Vagina (tissue), 2 donors: ENCODE data around the gene CTBS. TPM values are rescaled to one million over a fixed set of nuclear protein-coding genes. Genes with fewer than 3 reads are reported as not detected.
"Not testable (repeated sequence)": the region's sequence is repeated elsewhere in the genome, so short reads cannot be mapped to it uniquely, and the experiment has no call there.

Experiments used
- DNase-seq, 2 donors: peaks; one replicate each; pipeline ENCODE4 v3.0.0-alpha.2; 2017; ENCODE audit errors: extremely low spot score in 2 of 2
- H3K27ac ChIP-seq: fragments of 200-600 bp; sonication (generic); one replicate; pipeline ENCODE4 v1.5.1; 2019
- H3K27me3 ChIP-seq: fragments of 200-600 bp; sonication (generic); one replicate; pipeline ENCODE4 v1.5.1; 2019
- H3K36me3 ChIP-seq, 2 donors: fragments of 200-600 bp; sonication (generic); one replicate each; pipeline ENCODE4 v1.5.1; 2017 to 2019
- H3K4me1 ChIP-seq: fragments of 200-600 bp; sonication (generic); one replicate; pipeline ENCODE4 v1.5.1; 2019
- H3K4me3 ChIP-seq, 2 donors: fragments of 200-600 bp; sonication (generic); 1 replicate in 1 of 2; 2 replicates in 1 of 2; pipeline ENCODE4 v1.5.1; 2016 to 2019
- H3K9me3 ChIP-seq: fragments of 200-600 bp; sonication (generic); one replicate; pipeline ENCODE4 v1.5.1; 2019
- POLR2A ChIP-seq, 2 donors: fragments of 450-650 bp; IDR thresholded peaks; one replicate each; pipeline ENCODE4 v1.6.1; 2017; ENCODE audit warnings: antibody characterized with exemption in 2 of 2, mild to moderate bottlenecking in 2 of 2, moderate library complexity in 2 of 2
- POLR2AphosphoS5 ChIP-seq, 2 donors: sonication (generic); formaldehyde crosslinking; IDR thresholded peaks; one replicate each; pipeline ENCODE4 v1.9.0; 2017; ENCODE audit warnings: antibody characterized with exemption in 2 of 2, mild to moderate bottlenecking in 2 of 2, low read depth in 1 of 2; ENCODE audit not compliant: insufficient read depth in 1 of 2
- intact Hi-C: fragments of 100-400 bp; cut with DNase I; formaldehyde crosslinking; loops from one replicate; pipeline ENCODE4 v1.15.1; 2023
- total RNA-seq: library from RNA; depleted of rRNA; stranded (reverse); fragments of >200 nt; gene quantifications from one replicate; pipeline ENCODE4 v1.2.3, GENCODE V29; 2016
- TF ChIP-seq, protein P1 (sequence below), 3 experiments: fragments of 450-650 bp in 2 of 3; fragments of 200-600 bp in 1 of 3; sonication (generic) in 1 of 3; IDR thresholded peaks; one replicate each; pipeline ENCODE4 v1.5.1; 2017 to 2019; ENCODE audit warnings: antibody characterized with exemption in 3 of 3, mild to moderate bottlenecking in 2 of 3, moderate library complexity in 2 of 3

The CTBS gene
- total RNA-seq, 1 donor from 2014 or later: 9.3 TPM

DNA sequence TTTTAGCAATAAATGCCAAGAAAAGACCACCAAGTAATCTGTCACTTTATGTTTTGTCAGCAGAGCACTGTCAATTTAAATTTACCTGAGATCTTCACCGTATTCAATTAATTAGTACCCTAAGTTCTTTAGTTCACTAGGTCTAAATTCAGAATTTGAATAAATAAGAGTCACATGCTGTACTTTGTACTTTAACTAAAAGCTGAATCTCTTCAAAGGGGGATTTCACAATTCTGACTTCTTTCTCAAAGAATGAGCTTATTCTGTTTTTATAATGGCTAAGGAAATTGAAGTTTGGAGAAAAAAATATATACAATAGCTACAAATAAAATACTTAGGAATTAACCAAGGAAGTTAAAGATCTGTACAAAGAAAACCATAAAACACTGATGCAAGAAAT lies 65.7 kb downstream of the CTBS start:
- DNase-seq: no peak
- Histone ChIP-seq H3K4me3 (no peak overlapping the region), H3K27me3 (no peaks in the 10 kb centered on the region), H3K9me3 (no peaks in the 10 kb centered on the region), H3K36me3 (no peaks in the 10 kb centered on the region), H3K4me1 (peaks cover 22% of the 10 kb centered on the region), H3K27ac (no peak overlapping the region)
- no peak for TF ChIP-seq POLR2AphosphoS5 (IDR thresholded peaks at IDR 0.05; ENCODE audit: insufficient read depth in 1 of 2, low read depth in 1 of 2)
- TF ChIP-seq POLR2A (IDR thresholded peaks at IDR 0.05): no peak
- TF ChIP-seq, protein P1, sequence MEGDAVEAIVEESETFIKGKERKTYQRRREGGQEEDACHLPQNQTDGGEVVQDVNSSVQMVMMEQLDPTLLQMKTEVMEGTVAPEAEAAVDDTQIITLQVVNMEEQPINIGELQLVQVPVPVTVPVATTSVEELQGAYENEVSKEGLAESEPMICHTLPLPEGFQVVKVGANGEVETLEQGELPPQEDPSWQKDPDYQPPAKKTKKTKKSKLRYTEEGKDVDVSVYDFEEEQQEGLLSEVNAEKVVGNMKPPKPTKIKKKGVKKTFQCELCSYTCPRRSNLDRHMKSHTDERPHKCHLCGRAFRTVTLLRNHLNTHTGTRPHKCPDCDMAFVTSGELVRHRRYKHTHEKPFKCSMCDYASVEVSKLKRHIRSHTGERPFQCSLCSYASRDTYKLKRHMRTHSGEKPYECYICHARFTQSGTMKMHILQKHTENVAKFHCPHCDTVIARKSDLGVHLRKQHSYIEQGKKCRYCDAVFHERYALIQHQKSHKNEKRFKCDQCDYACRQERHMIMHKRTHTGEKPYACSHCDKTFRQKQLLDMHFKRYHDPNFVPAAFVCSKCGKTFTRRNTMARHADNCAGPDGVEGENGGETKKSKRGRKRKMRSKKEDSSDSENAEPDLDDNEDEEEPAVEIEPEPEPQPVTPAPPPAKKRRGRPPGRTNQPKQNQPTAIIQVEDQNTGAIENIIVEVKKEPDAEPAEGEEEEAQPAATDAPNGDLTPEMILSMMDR (IDR thresholded peaks at IDR 0.05): no peak
- intact Hi-C loops: loop anchor here (10.0 kb wide), 1 partner anchor 746 kb away; the partner anchor contains the start of gene C1orf52

DNA sequence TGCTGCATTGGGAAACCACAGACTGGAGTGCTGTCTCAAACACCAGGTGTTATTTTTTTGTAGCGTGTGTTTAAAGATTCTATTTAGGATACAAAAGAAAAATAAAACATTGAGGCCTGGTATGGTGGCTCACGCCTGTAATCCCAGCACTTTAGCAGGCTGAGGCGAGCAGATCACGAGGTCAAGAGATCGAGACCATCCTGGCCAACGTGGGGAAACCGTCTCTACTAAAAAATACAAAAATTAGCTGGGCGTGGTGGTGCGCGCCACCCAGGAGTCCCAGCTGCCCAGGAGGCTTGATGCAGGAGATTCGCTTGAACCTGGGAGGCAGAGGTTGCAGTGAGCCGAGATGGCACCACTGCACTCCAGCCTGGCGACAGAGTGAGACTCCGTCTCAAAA lies 66.4 kb downstream of the CTBS start:
- H3K36me3 ChIP-seq, H3K4me3 ChIP-seq, H3K27me3 ChIP-seq, DNase-seq, H3K27ac ChIP-seq, H3K9me3 ChIP-seq: not testable (repeated sequence)
- intact Hi-C loops: loop anchor here (10.0 kb wide), 1 partner anchor 747 kb away; the partner anchor contains the start of gene C1orf52
- H3K4me1 ChIP-seq: peaks cover 28% of the 10 kb centered on the region

DNA sequence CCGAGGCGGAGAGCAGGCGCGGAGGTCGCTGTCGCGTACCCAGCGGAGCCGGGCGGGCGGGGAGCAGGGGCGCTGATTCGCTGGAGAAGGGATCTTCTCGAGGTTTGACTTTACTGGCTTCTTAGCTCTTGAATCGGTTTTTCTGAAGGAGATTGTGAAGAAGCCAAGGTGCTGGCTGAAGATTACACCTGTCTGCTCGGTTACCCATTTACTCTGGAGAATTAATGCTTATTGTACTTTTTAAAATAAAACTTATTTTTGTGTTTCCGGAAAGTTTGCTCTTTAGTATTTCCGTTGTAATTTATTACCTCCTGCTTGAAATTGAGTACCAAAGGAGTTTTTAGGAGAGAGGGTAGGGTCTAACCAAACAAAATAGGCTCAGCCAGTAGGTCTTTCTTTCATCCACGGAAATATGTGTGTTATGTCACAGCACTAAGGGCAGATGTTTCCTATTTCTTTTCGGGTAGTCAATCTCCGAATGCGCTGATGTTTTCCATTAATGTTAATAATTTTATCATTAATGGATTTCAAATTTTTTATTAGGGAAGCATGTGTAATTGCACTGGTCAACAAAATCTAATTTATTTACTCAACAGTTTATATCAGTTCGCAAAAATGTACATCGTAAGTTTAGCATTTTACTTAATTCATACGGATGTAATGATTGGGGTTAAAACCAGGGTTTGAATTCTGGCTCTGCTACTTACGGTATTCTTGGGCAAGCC lies 67.3 kb downstream of the CTBS start:
- Histone ChIP-seq H3K27me3 (no peaks in the 10 kb centered on the region), H3K9me3 (no peaks in the 10 kb centered on the region), H3K4me1 (peaks cover 37% of the 10 kb centered on the region), H3K27ac (peak overlapping the region; percentile 95), H3K36me3 (no peaks in the 10 kb centered on the region), H3K4me3 (peak overlapping the region; percentile 62 to 90)
- intact Hi-C loops: loop anchor here (10.0 kb wide), 1 partner anchor 748 kb away; the partner anchor contains the start of gene C1orf52
- DNase-seq: no peak
- TF ChIP-seq, protein P1 (IDR thresholded peaks at IDR 0.05): no peak
- TF ChIP-seq POLR2A (IDR thresholded peaks at IDR 0.05) (no peak), POLR2AphosphoS5 (IDR thresholded peaks at IDR 0.05; ENCODE audit: insufficient read depth in 1 of 2, low read depth in 1 of 2) (no peak)

DNA sequence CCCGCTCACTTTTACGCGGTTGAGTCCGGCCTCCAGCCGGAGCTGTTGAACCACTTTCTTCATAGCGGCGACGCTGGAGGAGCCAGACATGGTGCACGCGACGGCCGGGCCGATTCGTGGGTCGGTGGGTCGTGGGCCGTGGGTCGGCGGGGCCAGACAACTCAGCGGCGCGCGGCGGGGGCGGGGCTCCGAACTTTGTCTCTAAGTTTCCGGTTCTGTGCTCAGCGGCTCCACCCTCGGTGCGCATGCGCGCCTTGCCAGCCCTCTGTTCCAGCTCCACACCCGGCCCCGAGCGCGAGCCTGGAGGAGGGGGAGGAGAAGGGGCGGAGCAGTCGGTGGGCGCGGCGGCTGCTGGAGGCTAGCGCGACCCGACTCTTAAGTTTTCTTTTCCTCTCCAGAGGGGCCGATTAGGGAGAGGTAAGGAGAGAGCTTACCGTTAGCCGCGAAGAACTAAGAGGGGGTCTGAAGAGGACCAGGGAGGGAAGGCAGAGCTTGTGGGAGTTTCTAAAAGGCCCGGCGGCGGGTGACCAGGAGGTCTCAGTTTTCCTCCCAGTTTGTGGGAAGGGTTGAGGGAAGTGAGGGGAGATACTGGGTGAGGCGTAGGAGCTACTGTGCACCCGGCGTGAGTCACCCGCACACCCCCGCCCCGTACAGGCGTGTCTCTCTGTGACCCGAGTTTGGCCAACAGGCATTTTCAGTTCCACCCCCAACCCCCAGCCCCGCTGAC lies 68.1 kb downstream of the CTBS start, which contains the start of the genes GNG5 and SPATA1:
Gene GNG5 (minus strand): TSS at position 580 of the 727 bp plus-strand sequence. CDS start 490 bp downstream, at position 90.
Gene SPATA1 (plus strand): TSS at position 385 of the 727 bp plus-strand sequence. CDS start 9,974 bp downstream, outside the sequence.
- H3K9me3 ChIP-seq: no peaks in the 10 kb centered on the region
- peak within 1 kb of the TSS; percentile 95 for H3K27ac ChIP-seq
- TF ChIP-seq POLR2A (IDR thresholded peaks at IDR 0.05): peak in 1 of 2 donors; percentile 63
- TF ChIP-seq POLR2AphosphoS5 (IDR thresholded peaks at IDR 0.05; ENCODE audit: insufficient read depth in 1 of 2, low read depth in 1 of 2): peak; percentile 76 to 96
- TF ChIP-seq, protein P1 (IDR thresholded peaks at IDR 0.05): no peak
- H3K4me1 ChIP-seq: peaks cover 37% of the 10 kb centered on the region
- no peaks in the 10 kb centered on the region for H3K27me3 ChIP-seq
- DNase-seq: peak; percentile 97
- intact Hi-C loops: loop anchor here (10.0 kb wide), 1 partner anchor 749 kb away; the partner anchor contains the start of gene C1orf52
- H3K4me3 ChIP-seq: peak within 1 kb of the TSS; percentile 62 to 90
- H3K36me3 ChIP-seq: no peaks in the 10 kb centered on the region

DNA sequence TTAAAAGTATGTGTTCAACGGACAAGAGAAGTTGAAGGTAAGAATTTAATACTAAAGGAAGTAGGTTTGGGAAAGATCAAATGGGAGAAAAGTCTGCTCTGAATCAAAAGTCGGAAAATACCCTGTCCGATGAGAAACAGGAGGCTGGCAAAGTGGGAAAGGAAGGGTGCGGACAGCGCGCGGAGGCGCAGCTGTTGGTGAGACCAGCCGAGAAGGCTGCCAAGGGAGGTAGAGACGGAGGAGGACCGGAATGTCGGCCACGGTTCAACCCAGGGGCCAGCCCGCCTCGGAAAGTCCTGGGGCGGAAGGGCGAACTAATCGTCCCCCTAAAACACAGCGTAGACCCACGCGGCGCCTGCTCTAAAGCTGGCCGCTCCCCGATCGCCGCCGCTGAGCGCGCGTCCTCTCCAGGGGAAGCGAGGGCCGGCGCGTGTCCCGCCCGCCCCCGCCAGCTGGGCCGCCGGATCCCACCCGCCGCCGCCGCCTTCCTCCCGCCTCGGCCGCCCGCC lies 68.7 kb downstream of the CTBS start:
- no peak for DNase-seq
- Histone ChIP-seq H3K27ac (peak overlapping the region; percentile 95), H3K36me3 (no peaks in the 10 kb centered on the region), H3K27me3 (no peaks in the 10 kb centered on the region), H3K9me3 (no peaks in the 10 kb centered on the region), H3K4me3 (peak overlapping the region; percentile 62 to 90), H3K4me1 (peaks cover 37% of the 10 kb centered on the region)
- intact Hi-C loops: loop anchor here (10.0 kb wide), 1 partner anchor 749 kb away; the partner anchor contains the start of gene C1orf52
- TF ChIP-seq POLR2A (IDR thresholded peaks at IDR 0.05) (no peak), POLR2AphosphoS5 (IDR thresholded peaks at IDR 0.05; ENCODE audit: insufficient read depth in 1 of 2, low read depth in 1 of 2) (no peak)
- TF ChIP-seq, protein P1 (IDR thresholded peaks at IDR 0.05): no peak
